GM06990 (cell line): ENCODE results near the gene NR3C1.

ENCODE experiments used
- DNase-seq: peaks from one replicate; pipeline ENCODE4 v3.0.0-alpha.2; 2011; ENCODE audit not compliant: insufficient read length; ENCODE audit errors: extremely low read depth
- H3K27me3 ChIP-seq: replicated peaks from 2 replicates; pipeline ENCODE4 v1.6.0; 2011; ENCODE audit warnings: low read length; ENCODE audit not compliant: control insufficient read depth, insufficient read depth
- H3K36me3 ChIP-seq: 2 replicates; pipeline ENCODE4 v1.5.1; 2011; ENCODE audit warnings: low read length; ENCODE audit not compliant: control insufficient read depth, insufficient read depth
- H3K4me3 ChIP-seq: replicated peaks from 2 replicates; pipeline ENCODE4 v1.5.1; 2011; ENCODE audit warnings: low read depth, mild to moderate bottlenecking, control low read depth, low read length
- CTCF ChIP-seq: IDR thresholded peaks from 2 replicates; pipeline ENCODE4 v1.5.1; 2011; ENCODE audit warnings: low read length, control low read depth, mild to moderate bottlenecking, inconsistent platforms; ENCODE audit not compliant: insufficient read depth, poor library complexity, severe bottlenecking

The NR3C1 gene

GRCh38 chr5:143265995-143266394 lies 137.5 kb downstream of the NR3C1 start:
- H3K27me3 ChIP-seq = no peaks in the 10 kb centered on the region
- no peak for TF ChIP-seq CTCF
- H3K36me3 ChIP-seq = no peaks in the 10 kb centered on the region
- no peak for DNase-seq
- H3K4me3 ChIP-seq = no peak overlapping the region

GRCh38 chr5:143263272-143263810 lies 140.1 kb downstream of the NR3C1 start:
- no peak for DNase-seq
- no peak for TF ChIP-seq CTCF
- Histone ChIP-seq H3K36me3 (no peaks in the 10 kb centered on the region), H3K27me3 (no peaks in the 10 kb centered on the region), H3K4me3 (no peak overlapping the region)

- TF ChIP-seq CTCF = no peak
- no peak overlapping the region for H3K4me3 ChIP-seq
- DNase-seq = peak; percentile 41
- no peaks in the 10 kb centered on the region for H3K36me3 ChIP-seq
- H3K27me3 ChIP-seq = no peaks in the 10 kb centered on the region
Measured at GRCh38 chr5:143262393-143263174, 140.9 kb downstream of the NR3C1 start.

- no peaks in the 10 kb centered on the region for H3K36me3 ChIP-seq
- no peak overlapping the region for H3K4me3 ChIP-seq
- no peak for DNase-seq
- H3K27me3 ChIP-seq = no peaks in the 10 kb centered on the region
- no peak for TF ChIP-seq CTCF
Measured at GRCh38 chr5:143261748-143262392, 141.6 kb downstream of the NR3C1 start.

- Histone ChIP-seq H3K36me3 (no peaks in the 10 kb centered on the region), H3K4me3 (no peak overlapping the region), H3K27me3 (no peaks in the 10 kb centered on the region)
- TF ChIP-seq CTCF = no peak
- no peak for DNase-seq
Measured at GRCh38 chr5:143259254-143259605, 144.3 kb downstream of the NR3C1 start.
